Stimulated activated CD4-positive, alpha-beta T cell treated with anti-CD3 and anti-CD28 coated beads, Interleukin-4, amount 100 ng/mL, for 48 hours (primary cell): ENCODE measurements around the gene SCOC.
"Not testable (repeated sequence)": the region's sequence is repeated elsewhere in the genome, so short reads cannot be mapped to it uniquely, and the experiment has no call there.

ENCODE experiments used
- DNase-seq, 2 donors: peaks; one replicate each; pipeline ENCODE4 v3.0.0-alpha.2; 2020; ENCODE audit warnings: low read depth in 2 of 2

The SCOC gene

GRCh38 chr4:140361099-140361498, 12.3 kb upstream of the SCOC start:
- DNase-seq = no peak

DNA sequence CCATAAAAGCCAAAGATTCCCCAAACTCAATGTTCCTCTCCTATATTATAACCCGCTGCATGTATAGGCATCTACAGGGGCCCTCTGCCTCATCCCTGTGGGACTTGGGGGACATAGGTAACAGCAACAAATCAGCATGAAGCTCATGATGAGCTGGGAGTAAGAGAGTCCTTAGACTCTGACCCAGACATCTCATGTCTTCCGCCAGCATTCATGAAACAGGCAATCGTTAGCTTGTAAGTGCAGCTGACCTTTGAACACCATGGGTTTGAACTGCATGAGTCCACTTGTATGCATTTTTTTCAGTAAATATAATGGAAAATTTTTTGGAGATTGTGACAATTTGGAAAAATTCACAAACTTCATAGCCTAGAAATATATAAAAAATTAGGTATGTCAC, 10.4 kb upstream of the SCOC start:
- no peak for DNase-seq

GRCh38 chr4:140363558-140363957, 9.9 kb upstream of the SCOC start:
- DNase-seq = no peak

- DNase-seq = no peak
Observed at GRCh38 chr4:140367738-140368137, 5.7 kb upstream of the SCOC start.

DNA sequence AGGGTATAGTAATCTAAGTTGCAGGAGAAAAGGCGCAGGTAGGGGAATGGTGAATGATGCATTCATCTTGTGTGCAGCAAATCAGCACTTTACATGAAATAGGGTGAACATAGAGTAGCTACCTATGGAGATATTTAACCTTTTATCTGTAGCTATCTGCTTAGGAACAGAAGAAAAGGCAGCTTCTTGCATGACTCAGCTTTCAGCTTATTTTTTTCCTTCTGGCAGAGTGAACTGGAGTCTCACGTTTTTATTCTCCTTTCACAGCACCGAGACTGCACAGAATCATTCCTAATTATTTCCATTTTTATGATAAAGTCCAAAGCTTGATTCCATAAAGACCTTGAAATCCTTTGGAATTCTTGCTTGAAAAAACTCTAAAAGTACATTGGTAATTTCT, 4.8 kb upstream of the SCOC start:
- DNase-seq = no peak

DNA sequence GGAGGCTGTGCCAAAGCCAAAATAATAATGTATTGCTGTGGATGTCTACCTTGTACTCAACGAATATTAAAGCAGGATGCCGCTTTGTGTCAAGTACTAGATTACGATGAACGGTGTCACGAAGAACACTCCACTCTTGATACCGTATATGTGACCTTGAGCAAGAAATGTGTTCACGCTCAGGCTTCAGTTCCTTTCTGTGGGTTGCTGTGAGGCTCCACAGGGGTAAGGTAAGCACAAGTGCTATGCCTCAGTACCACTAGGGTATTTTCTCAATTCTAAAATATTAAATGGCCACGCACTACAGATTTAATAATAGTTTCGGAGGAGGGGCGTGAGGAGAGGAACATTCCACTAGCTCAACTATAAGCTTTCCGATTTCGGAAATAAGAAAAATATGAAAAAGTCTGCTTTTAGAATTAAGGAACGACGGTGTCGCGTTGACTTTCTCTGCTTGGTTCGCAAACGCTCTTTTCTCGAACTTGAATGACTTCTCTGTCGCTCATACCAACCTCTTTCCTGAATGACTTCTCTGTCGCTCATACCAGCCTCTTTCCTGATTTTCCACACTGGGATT, 607 bp upstream of the SCOC start:
- DNase-seq = no peak

DNA sequence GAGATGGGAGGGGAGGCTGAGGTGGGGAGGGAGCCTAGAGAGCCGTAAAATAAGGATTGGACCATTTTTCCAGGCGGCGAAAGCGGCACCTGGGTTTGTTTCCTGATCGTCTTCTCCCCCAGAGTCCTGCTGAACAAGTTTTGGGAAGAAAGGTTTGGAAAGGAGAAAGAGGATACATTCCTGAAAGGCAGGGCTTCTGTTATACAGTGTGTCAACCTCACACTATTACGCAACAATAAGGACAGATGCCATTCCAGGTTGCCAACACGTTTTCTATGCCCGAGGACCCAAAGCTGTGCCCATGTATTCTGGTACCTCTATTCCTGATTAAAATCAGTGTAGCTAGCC, 658 bp downstream of the SCOC start:
- DNase-seq = no peak

DNA sequence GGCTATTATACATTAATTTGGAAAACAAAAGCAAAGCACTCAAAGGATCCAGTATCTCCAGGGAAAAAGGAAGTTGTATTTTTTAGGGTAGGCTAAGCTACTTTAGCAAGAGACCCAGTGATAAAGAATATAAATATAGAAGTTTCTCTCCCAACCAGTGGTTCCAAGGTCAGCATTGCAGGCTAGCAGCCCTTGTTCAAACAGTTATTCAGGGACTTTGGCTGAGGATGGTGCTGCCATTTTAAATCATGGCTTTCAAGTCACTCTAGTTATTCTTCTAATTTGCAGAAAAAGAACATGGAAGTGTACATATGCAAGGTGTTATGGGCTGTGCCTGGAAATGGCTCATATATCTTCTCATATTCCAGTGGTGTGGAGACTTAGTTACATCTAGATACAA, 9.3 kb downstream of the SCOC start:
- no peak for DNase-seq

GRCh38 chr4:140388015-140388414, 14.6 kb downstream of the SCOC start:
- DNase-seq = no peak

DNA sequence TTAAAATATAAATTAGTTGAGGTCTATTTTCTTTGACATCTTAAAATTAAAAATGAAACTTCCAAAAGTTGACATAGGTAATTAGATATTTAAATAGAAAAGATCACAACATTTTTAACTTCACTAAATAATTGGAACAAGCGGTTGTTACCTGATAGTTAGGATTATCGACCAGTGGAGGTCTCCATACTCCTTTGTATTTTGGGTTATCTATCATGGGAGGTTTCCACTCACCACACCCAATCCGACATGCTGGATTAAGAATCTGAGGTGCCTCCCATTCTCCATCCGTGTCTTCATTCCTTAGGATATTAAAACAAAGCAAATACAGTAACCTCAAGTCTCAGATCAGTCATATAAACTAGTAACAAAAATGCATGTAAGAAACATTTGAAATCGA, 22.2 kb downstream of the SCOC start:
- no peak for DNase-seq

- DNase-seq = no peak
Observed at GRCh38 chr4:140400111-140400510, 26.7 kb downstream of the SCOC start.

DNA sequence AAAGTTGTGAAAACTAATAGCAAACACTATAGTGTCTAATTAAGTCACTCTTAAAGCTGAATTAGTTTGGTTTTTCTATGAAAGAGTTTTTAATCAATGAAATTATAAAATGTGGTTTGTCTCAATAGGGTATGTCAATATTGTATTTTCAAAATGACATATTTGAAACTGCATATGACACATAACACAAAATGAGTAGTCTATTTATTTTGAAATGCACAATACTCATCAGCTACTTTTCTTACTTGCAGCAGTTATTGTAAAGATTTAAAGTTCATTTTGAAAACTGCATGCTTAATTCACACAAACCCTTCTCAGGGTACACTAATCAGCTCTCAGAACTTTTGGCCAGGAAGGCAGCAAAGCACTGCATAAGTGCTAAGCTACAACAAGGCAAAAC, 32.8 kb downstream of the SCOC start:
- DNase-seq = no peak

GRCh38 chr4:140408974-140409373, 35.5 kb downstream of the SCOC start:
- no peak for DNase-seq

- DNase-seq = not testable (repeated sequence)
Observed at GRCh38 chr4:140413130-140413969, 39.9 kb downstream of the SCOC start.

GRCh38 chr4:140423106-140423505, 49.7 kb downstream of the SCOC start:
- DNase-seq = no peak

DNA sequence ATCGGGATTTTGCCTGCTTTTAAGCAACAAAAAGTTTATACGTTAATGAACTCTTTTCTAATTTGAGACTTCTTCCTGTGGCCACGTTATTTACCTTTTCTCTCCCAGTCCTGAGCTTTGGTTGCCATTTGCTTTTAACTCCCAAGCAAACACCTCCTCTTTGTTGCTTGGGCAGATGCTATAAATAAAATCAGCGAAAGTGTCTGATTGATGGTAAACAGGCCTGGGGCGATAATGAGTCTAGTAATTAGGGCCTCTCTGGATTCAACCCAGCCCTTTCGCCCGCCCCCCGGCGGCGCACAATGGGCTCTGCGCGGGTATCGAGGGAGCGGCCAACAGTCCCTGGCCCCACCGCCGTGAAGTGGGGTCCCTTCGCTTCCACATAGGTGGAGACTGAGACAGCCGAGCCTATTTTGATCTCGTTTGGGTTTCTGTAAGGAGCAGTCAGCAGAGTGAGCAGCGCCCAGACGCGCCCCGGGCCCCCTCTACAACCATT, 53.2 kb downstream of the SCOC start:
- no peak for DNase-seq

DNA sequence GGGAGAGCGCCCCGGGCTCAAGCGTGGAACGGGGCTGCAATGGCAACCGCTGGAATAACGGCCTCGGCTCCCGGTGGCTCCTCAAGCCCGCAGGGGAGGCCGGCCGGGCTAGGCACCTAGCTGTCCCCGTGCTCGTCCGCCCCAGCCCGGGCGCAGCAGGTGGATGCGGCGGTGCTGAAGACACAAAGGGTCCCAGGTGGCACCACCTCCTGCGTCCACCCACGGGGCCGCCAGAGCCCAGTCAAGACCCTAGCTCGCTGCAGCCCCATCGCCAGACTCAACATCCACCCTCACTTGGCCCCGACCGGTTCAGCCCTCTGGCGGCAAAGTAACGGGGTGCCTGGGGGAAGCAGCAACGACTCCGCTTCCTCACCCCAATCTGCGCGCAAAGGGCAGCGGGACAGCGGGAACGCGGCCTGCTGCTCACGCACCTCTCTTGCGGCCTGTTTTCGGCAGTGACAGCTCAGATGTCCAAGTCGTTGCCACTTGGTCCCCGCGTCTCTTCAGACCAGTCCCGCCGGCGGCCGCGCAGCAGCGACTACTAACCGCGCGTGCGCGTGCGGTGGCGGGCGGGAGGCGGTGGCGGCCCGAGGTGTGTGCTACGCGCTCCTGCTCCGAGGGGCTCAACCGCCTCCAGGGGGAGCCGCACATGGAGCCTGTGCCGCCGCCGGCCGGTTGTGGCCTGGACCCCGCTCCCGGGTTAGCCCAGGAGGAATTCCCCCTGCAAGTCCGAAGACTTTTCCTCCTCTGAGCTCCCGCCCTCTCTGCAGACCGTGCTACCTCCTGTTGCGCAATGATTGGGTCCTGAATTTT, 53.9 kb downstream of the SCOC start, which contains the start of gene CLGN:
Gene CLGN, minus strand, starts transcription at position 543 of the 813 bp plus-strand sequence. CDS start 14,570 bp downstream, outside the sequence.
- DNase-seq = peak; percentile 28 to 37

- no peak for DNase-seq
Observed at GRCh38 chr4:140427919-140428471, 54.5 kb downstream of the SCOC start.
